MM.1S (cell line): ENCODE measurements around the gene WDR49.

ENCODE experiments used
- DNase-seq: peaks from one replicate; pipeline ENCODE4 v3.0.0-alpha.2; 2015
- H2AFZ ChIP-seq: fragments of 300-600 bp; sonication (generic); 2 replicates; pipeline ENCODE4 v1.6.0; 2016; ENCODE audit warnings: antibody characterized with exemption, low read length
- H3F3A ChIP-seq: fragments of 300-600 bp; sonication (generic); 2 replicates; pipeline ENCODE4 v1.6.1; 2016; ENCODE audit warnings: mild to moderate bottlenecking, antibody characterized with exemption, low read length, moderate library complexity, mixed read lengths; ENCODE audit not compliant: insufficient read depth
- H3K27ac ChIP-seq: fragments of 300-600 bp; sonication (generic); 2 replicates; pipeline ENCODE4 v1.5.1; 2016; ENCODE audit warnings: mild to moderate bottlenecking, low read length
- H3K27me3 ChIP-seq: fragments of 300-600 bp; sonication (generic); replicated peaks from 2 replicates; pipeline ENCODE4 v1.6.0; 2016; ENCODE audit warnings: low read length; ENCODE audit not compliant: insufficient read depth
- H3K36me3 ChIP-seq: fragments of 300-600 bp; sonication (generic); replicated peaks from 2 replicates; pipeline ENCODE4 v1.6.1; 2016; ENCODE audit warnings: mild to moderate bottlenecking, low read length, mixed read lengths; ENCODE audit not compliant: insufficient read depth
- H3K4me1 ChIP-seq: fragments of 300-600 bp; sonication (generic); 2 replicates; pipeline ENCODE4 v1.6.1; 2016; ENCODE audit warnings: low read length, mixed read lengths
- H3K4me2 ChIP-seq: fragments of 300-600 bp; sonication (generic); 2 replicates; pipeline ENCODE4 v1.6.0; 2016; ENCODE audit warnings: low read depth, low read length
- H3K4me3 ChIP-seq: fragments of 300-600 bp; sonication (generic); 2 replicates; pipeline ENCODE4 v1.5.1; 2016; ENCODE audit warnings: low read length, mixed read lengths
- H3K79me2 ChIP-seq: fragments of 300-600 bp; sonication (generic); 2 replicates; pipeline ENCODE4 v1.6.1; 2016; ENCODE audit warnings: mixed run types, low read length, mixed read lengths
- H3K9ac ChIP-seq: fragments of 300-600 bp; sonication (generic); 2 replicates; pipeline ENCODE4 v1.6.1; 2016; ENCODE audit warnings: low read length, mixed read lengths
- H3K9me2 ChIP-seq: fragments of 300-600 bp; sonication (generic); replicated peaks from 2 replicates; pipeline ENCODE4 v1.6.1; 2016; ENCODE audit warnings: mild to moderate bottlenecking, low read length, mixed read lengths; ENCODE audit not compliant: insufficient read depth
- H3K9me3 ChIP-seq: fragments of 300-600 bp; sonication (generic); replicated peaks from 2 replicates; pipeline ENCODE4 v1.6.1; 2016; ENCODE audit warnings: mild to moderate bottlenecking, low read length, mixed read lengths; ENCODE audit not compliant: insufficient read depth
- H4K20me1 ChIP-seq: fragments of 300-600 bp; sonication (generic); 2 replicates; pipeline ENCODE4 v1.6.1; 2016; ENCODE audit warnings: mild to moderate bottlenecking, low read length, moderate library complexity, mixed read lengths; ENCODE audit not compliant: insufficient read depth
- CTCF ChIP-seq: fragments of 300-600 bp; sonication (generic); IDR thresholded peaks from 2 replicates; pipeline ENCODE4 v1.5.1; 2016; ENCODE audit warnings: antibody characterized with exemption, low read length, mixed read lengths
- EZH2 ChIP-seq: fragments of 300-600 bp; sonication (generic); optimal IDR thresholded peaks from 2 replicates; pipeline ENCODE3; 2017; ENCODE audit warnings: low read depth, mild to moderate bottlenecking, antibody characterized with exemption, low read length, mixed read lengths
- EZH2phosphoT487 ChIP-seq: fragments of 300-600 bp; sonication (generic); IDR thresholded peaks from 2 replicates; pipeline ENCODE4 v1.6.1; 2018; ENCODE audit warnings: antibody characterized with exemption, low read length

Gene WDR49

GRCh38 chr3:167587651-167588050, 66.1 kb downstream of the WDR49 start:
- no peaks in the 10 kb centered on the region for H3K27me3 ChIP-seq
- H2AFZ ChIP-seq, result no peak overlapping the region
- H3K9me3 ChIP-seq, result no peaks in the 10 kb centered on the region
- TF ChIP-seq EZH2phosphoT487 (no peak), EZH2 (no peak), CTCF (no peak)
- DNase-seq, result no peak
- H3F3A ChIP-seq, result no peaks in the 10 kb centered on the region
- no peaks in the 10 kb centered on the region for H3K36me3 ChIP-seq
- H3K4me2 ChIP-seq, result no peak overlapping the region
- H3K9me2 ChIP-seq, result no peaks in the 10 kb centered on the region
- no peaks in the 10 kb centered on the region for H4K20me1 ChIP-seq
- no peak overlapping the region for H3K27ac ChIP-seq
- H3K9ac ChIP-seq, result no peak overlapping the region
- no peaks in the 10 kb centered on the region for H3K4me1 ChIP-seq
- H3K79me2 ChIP-seq, result no peaks in the 10 kb centered on the region
- H3K4me3 ChIP-seq, result no peak overlapping the region

- Histone ChIP-seq H3K4me1 (no peaks in the 10 kb centered on the region), H3K9ac (no peak overlapping the region), H3K36me3 (no peaks in the 10 kb centered on the region), H4K20me1 (no peaks in the 10 kb centered on the region), H3K9me2 (no peaks in the 10 kb centered on the region), H3K79me2 (no peaks in the 10 kb centered on the region), H3K4me3 (no peak overlapping the region), H3K27me3 (no peaks in the 10 kb centered on the region), H3K9me3 (no peaks in the 10 kb centered on the region), H2AFZ (no peak overlapping the region), H3K4me2 (no peak overlapping the region), H3F3A (no peaks in the 10 kb centered on the region), H3K27ac (no peak overlapping the region)
- TF ChIP-seq EZH2 (no peak), CTCF (no peak), EZH2phosphoT487 (no peak)
- no peak for DNase-seq
Observed at GRCh38 chr3:167575000-167575600, 78.6 kb downstream of the WDR49 start.

- no peak overlapping the region for H2AFZ ChIP-seq
- no peaks in the 10 kb centered on the region for H3K9me2 ChIP-seq
- no peaks in the 10 kb centered on the region for H3K9me3 ChIP-seq
- no peaks in the 10 kb centered on the region for H3K4me1 ChIP-seq
- no peaks in the 10 kb centered on the region for H3F3A ChIP-seq
- H3K9ac ChIP-seq, result no peak overlapping the region
- H3K36me3 ChIP-seq, result no peaks in the 10 kb centered on the region
- DNase-seq, result no peak
- no peak overlapping the region for H3K27ac ChIP-seq
- no peaks in the 10 kb centered on the region for H3K79me2 ChIP-seq
- no peaks in the 10 kb centered on the region for H3K27me3 ChIP-seq
- no peaks in the 10 kb centered on the region for H4K20me1 ChIP-seq
- TF ChIP-seq EZH2phosphoT487 (no peak), CTCF (no peak), EZH2 (no peak)
- H3K4me3 ChIP-seq, result no peak overlapping the region
- H3K4me2 ChIP-seq, result no peak overlapping the region
Observed at GRCh38 chr3:167572991-167573390, 80.8 kb downstream of the WDR49 start.
